Measurements from ENCODE around the gene CADPS2. TPM values are rescaled to one million over a fixed set of nuclear protein-coding genes. Genes with fewer than 3 reads are reported as not detected.

Gene CADPS2
- total RNA-seq, 1 experiment from 2014 or later = 12.2 TPM

GRCh38 chr7:122413339-122413738, 472.9 kb downstream of the CADPS2 start:
- 0 out of 2 replicates have a peak overlapping the region, but pooled peaks have one; percentile 10 for H3K27ac Mint-ChIP-seq
- ATAC-seq = peak; percentile 60
- peaks cover 37% of the 10 kb centered on the region for H3K4me1 Mint-ChIP-seq
- DNase-seq (ENCODE audit: low spot score) = no peak
- H3K27me3 Mint-ChIP-seq (ENCODE audit: low read depth) = no peaks in the 10 kb centered on the region
- H3K36me3 Mint-ChIP-seq = no peaks in the 10 kb centered on the region
- TF ChIP-seq ZNF121 (CRISPR knock-in tag; IDR thresholded peaks at IDR 0.05) (no peak), SMAD4 (CRISPR knock-in tag; IDR thresholded peaks at IDR 0.05) (no peak), ZNF423 (CRISPR knock-in tag; IDR thresholded peaks at IDR 0.05) (no peak), NR3C1 (CRISPR knock-in tag; conservative IDR thresholded peaks at IDR 0.05; ENCODE audit: low read depth) (no peak), ZNF281 (CRISPR knock-in tag; IDR thresholded peaks at IDR 0.05) (no peak), MLX (CRISPR knock-in tag; IDR thresholded peaks at IDR 0.05) (no peak), PREB (CRISPR knock-in tag; IDR thresholded peaks at IDR 0.05; ENCODE audit: borderline replicate concordance) (no peak), ZNF232 (CRISPR knock-in tag; IDR thresholded peaks at IDR 0.05) (no peak), TP53 (CRISPR knock-in tag; IDR thresholded peaks at IDR 0.05) (no peak), PRDM15 (CRISPR knock-in tag; IDR thresholded peaks at IDR 0.05) (no peak)
- POLR2A ChIA-PET = no interaction called here
- H3K9me3 Mint-ChIP-seq = no peaks in the 10 kb centered on the region
- CTCF ChIA-PET = interaction anchor here (0.8 kb wide), 1 partner anchor 84 kb away, joined by 3 read pairs; no protein-coding TSS in a partner anchor
- no peak overlapping the region for H3K4me3 Mint-ChIP-seq

- POLR2A ChIA-PET = no interaction called here
- TF ChIP-seq HMGXB4 (CRISPR knock-in tag; IDR thresholded peaks at IDR 0.05) = no peak
- TF ChIP-seq NFE2L1 (CRISPR knock-in tag; IDR thresholded peaks at IDR 0.05) = no peak
- no peak for TF ChIP-seq ZBTB43 (CRISPR knock-in tag; IDR thresholded peaks at IDR 0.05)
- TF ChIP-seq GTF2I (CRISPR knock-in tag; conservative IDR thresholded peaks at IDR 0.05) = no peak
- TF ChIP-seq TEAD4 (CRISPR knock-in tag; IDR thresholded peaks at IDR 0.05) = no peak
- no peak for TF ChIP-seq TP53 (CRISPR knock-in tag; IDR thresholded peaks at IDR 0.05)
- no peak for TF ChIP-seq E2F5 (CRISPR knock-in tag; IDR thresholded peaks at IDR 0.05)
- TF ChIP-seq PRDM15 (CRISPR knock-in tag; IDR thresholded peaks at IDR 0.05) = no peak
- no peak for TF ChIP-seq ZNF671 (CRISPR knock-in tag; IDR thresholded peaks at IDR 0.05)
- TF ChIP-seq ESRRA (CRISPR knock-in tag; IDR thresholded peaks at IDR 0.05; ENCODE audit: borderline replicate concordance) = no peak
Measured at GRCh38 chr7:122412883-122413282, 473.4 kb downstream of the CADPS2 start.

More at GRCh38 chr7:122412883-122413282, 473.4 kb downstream of the CADPS2 start:
- Mint-ChIP-seq H3K9me3 (no peaks in the 10 kb centered on the region), H3K4me3 (no peak overlapping the region), H3K27ac (0 out of 2 replicates have a peak overlapping the region, but pooled peaks have one; percentile 29), H3K36me3 (no peaks in the 10 kb centered on the region), H3K4me1 (peaks cover 39% of the 10 kb centered on the region), H3K27me3 (ENCODE audit: low read depth) (no peaks in the 10 kb centered on the region)
- CTCF ChIA-PET = interaction anchor here (0.8 kb wide), 1 partner anchor 84 kb away, joined by 3 read pairs; no protein-coding TSS in a partner anchor
- no peak for DNase-seq (ENCODE audit: low spot score)
- no peak for ATAC-seq

Measured in WTC11 (cell line).